Glutamatergic neuron (in vitro differentiated cells): ENCODE results near the gene SELENOI. TPM values are rescaled to one million over a fixed set of nuclear protein-coding genes. Genes with fewer than 3 reads are reported as not detected.

ENCODE experiments used
- DNase-seq: peaks from one replicate; pipeline ENCODE4 v3.0.0; 2022
- H3K27ac Mint-ChIP-seq: one replicate; pipeline ENCODE4 v1.8.0; 2020; ENCODE audit warnings: mild to moderate bottlenecking, mixed read lengths, inconsistent platforms; ENCODE audit not compliant: unreplicated experiment
- H3K27me3 Mint-ChIP-seq: one replicate; pipeline ENCODE4 v1.8.0; 2020; ENCODE audit warnings: mild to moderate bottlenecking, moderate library complexity, mixed read lengths, inconsistent platforms; ENCODE audit not compliant: unreplicated experiment
- H3K36me3 Mint-ChIP-seq: one replicate; pipeline ENCODE4 v1.8.0; 2020; ENCODE audit warnings: mild to moderate bottlenecking, mixed read lengths, inconsistent platforms; ENCODE audit not compliant: unreplicated experiment
- H3K4me1 Mint-ChIP-seq: one replicate; pipeline ENCODE4 v1.8.0; 2020; ENCODE audit warnings: mild to moderate bottlenecking, low read depth, mixed read lengths, inconsistent platforms; ENCODE audit not compliant: unreplicated experiment
- H3K4me3 Mint-ChIP-seq: one replicate; pipeline ENCODE4 v1.8.0; 2020; ENCODE audit warnings: mild to moderate bottlenecking, mixed read lengths, inconsistent platforms; ENCODE audit not compliant: unreplicated experiment
- H3K9me3 Mint-ChIP-seq: one replicate; pipeline ENCODE4 v1.8.0; 2020; ENCODE audit warnings: mild to moderate bottlenecking, moderate library complexity, mixed read lengths, inconsistent platforms; ENCODE audit not compliant: unreplicated experiment
- total RNA-seq: library from RNA; stranded (reverse); fragmentation: NEBNext Ultra II Directional; extraction: Animal tissue kit (Norgen Biotek cat#: 25700); gene quantifications from one replicate; pipeline ENCODE4 v1.2.1, GENCODE V29; 2021; ENCODE audit not compliant: unreplicated experiment
- TF ChIP-seq, protein P1 (sequence below): fragments of 200-600 bp; sonication (generic); IDR thresholded peaks from one replicate; pipeline ENCODE4 v1.5.0; 2021; ENCODE audit not compliant: partially characterized antibody, unreplicated experiment

The SELENOI gene
- total RNA-seq, 1 donor from 2014 or later: 61.2 TPM

DNA sequence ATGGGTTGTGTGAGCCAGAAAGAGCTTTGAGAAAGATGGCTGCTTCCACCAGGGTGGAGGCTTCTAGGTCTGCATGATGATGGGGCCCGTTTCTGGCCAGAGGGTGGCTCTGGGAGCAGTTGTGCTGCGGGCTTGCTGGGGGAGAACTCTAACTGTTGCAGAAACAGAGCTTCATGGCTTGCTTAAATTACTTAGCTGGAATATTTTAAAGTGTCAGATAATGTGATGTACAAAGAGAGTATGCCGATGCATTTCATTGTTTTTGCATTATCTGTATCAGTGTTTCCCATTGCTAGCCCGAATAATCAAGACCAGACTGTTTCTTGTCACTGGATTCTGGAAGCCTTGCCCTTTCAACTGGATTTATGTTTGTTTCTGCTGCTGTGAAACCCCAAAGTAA, 49.5 kb downstream of the SELENOI start:
- TF ChIP-seq, protein P1, sequence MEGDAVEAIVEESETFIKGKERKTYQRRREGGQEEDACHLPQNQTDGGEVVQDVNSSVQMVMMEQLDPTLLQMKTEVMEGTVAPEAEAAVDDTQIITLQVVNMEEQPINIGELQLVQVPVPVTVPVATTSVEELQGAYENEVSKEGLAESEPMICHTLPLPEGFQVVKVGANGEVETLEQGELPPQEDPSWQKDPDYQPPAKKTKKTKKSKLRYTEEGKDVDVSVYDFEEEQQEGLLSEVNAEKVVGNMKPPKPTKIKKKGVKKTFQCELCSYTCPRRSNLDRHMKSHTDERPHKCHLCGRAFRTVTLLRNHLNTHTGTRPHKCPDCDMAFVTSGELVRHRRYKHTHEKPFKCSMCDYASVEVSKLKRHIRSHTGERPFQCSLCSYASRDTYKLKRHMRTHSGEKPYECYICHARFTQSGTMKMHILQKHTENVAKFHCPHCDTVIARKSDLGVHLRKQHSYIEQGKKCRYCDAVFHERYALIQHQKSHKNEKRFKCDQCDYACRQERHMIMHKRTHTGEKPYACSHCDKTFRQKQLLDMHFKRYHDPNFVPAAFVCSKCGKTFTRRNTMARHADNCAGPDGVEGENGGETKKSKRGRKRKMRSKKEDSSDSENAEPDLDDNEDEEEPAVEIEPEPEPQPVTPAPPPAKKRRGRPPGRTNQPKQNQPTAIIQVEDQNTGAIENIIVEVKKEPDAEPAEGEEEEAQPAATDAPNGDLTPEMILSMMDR: no peak
- peak; percentile 34 for DNase-seq
- Mint-ChIP-seq H3K36me3 (no peaks in the 10 kb centered on the region), H3K9me3 (no peaks in the 10 kb centered on the region), H3K27ac (peak overlapping the region; percentile 56), H3K4me1 (peaks cover 18% of the 10 kb centered on the region), H3K4me3 (no peak overlapping the region), H3K27me3 (peaks cover 2% of the 10 kb centered on the region)

DNA sequence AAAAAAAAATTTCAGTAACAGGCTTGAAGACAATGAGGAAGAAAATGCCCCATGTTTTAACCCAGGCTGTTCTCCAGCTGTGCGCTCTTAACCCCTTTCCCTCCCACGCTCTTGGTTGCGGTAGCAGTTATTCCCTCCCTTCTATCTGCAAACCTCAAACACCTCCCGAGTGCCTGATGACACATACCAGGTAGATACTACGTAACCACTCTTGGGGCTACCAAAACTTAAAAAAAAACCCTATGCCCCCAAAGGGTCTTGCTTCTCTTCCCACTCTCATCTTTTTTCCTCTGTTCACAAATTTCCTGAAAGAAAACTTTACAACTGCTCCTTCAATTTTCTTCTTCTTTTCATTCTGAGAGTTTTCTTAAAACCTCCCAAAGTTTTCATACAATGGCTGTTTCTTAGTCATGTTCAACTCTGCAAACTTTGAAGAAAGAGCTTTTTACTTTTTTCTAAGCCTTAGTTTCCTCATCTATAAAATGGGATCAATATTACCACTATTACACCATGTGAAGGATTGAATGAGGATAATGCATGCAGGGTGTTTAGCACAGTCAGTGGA, 50.9 kb downstream of the SELENOI start:
- Mint-ChIP-seq H3K9me3 (no peaks in the 10 kb centered on the region), H3K27me3 (peaks cover 2% of the 10 kb centered on the region)

DNA sequence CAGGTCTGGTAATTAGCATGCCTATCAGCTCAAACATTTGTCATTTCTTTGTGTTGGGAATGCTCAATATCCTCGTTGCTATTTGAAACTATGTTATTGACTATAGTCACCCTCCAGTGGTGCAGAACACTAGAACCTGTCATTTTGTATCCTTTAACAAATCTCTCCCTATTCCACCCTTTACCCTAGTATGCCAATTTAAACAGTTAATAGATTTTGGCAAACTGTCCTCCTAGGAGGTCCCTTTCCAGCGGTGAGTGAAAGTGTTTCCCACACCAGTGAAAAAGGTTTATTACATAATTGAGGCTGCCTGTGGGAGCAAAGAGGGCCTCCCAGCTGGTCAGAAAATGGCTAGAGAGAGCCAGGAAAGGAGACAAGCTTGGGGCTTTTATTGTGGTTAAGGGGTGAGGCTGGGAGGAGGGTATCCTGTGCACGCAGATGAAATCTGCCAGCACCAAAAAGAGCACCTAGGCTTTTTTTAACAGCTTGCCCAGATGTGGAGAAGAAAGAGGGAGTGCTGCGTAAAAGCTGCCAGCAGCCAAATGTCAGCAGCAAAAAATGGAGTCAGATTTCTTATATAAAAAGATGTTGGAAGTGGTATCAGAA, 53.9 kb downstream of the SELENOI start:
- peaks cover 2% of the 10 kb centered on the region for H3K27me3 Mint-ChIP-seq
- no peaks in the 10 kb centered on the region for H3K9me3 Mint-ChIP-seq
- DNase-seq: no peak
- H3K4me3 Mint-ChIP-seq: no peak overlapping the region
- no peaks in the 10 kb centered on the region for H3K36me3 Mint-ChIP-seq
- peaks cover 19% of the 10 kb centered on the region for H3K4me1 Mint-ChIP-seq
- TF ChIP-seq, protein P1: no peak
- no peak overlapping the region for H3K27ac Mint-ChIP-seq

More for the DNA sequence above, 50.9 kb downstream of the SELENOI start:
- Mint-ChIP-seq H3K36me3 (no peaks in the 10 kb centered on the region), H3K4me1 (peaks cover 21% of the 10 kb centered on the region), H3K27ac (peak overlapping the region; percentile 15), H3K4me3 (no peak overlapping the region)
- TF ChIP-seq, protein P1: no peak
- DNase-seq: no peak

DNA sequence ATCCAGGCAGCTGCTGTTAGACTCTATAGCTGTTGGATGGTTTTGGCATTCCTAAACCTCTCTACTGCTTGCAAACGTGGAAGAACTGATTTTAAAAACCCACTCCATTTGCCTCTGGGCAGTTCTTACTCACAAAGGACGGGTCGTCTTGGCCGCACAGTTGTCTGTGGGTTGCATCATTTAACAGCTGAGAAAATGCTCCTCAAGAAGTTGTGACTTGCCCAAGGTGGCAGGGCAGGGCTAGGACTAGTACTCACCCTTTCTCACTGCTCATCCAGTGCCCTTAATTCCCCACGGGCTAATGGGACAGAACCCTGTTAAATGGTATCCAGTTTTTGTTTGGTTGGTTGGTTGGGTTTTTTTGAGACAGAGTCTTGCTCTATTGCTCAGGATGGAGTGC, 54.8 kb downstream of the SELENOI start:
- Mint-ChIP-seq H3K27me3 (peaks cover 2% of the 10 kb centered on the region), H3K27ac (no peak overlapping the region)

More for the DNA sequence above, 54.8 kb downstream of the SELENOI start:
- no peak for DNase-seq
- Mint-ChIP-seq H3K4me3 (no peak overlapping the region), H3K36me3 (no peaks in the 10 kb centered on the region), H3K9me3 (no peaks in the 10 kb centered on the region), H3K4me1 (peaks cover 12% of the 10 kb centered on the region)
- TF ChIP-seq, protein P1: no peak
